ENCODE measurements around the gene SCNN1B. TPM values are rescaled to one million over a fixed set of nuclear protein-coding genes. Genes with fewer than 3 reads are reported as not detected.
"Not testable (repeated sequence)": the region's sequence is repeated elsewhere in the genome, so short reads cannot be mapped to it uniquely, and the experiment has no call there.

Gene SCNN1B
- not detected for total RNA-seq
- not detected for polyA plus RNA-seq (2013, experiment 1 of 2)
- 0.58 TPM for polyA plus RNA-seq (2013, experiment 2 of 2)
- long read RNA-seq, experiment 1, result 0 reads
- long read RNA-seq, experiment 2, result 0 reads
- long read RNA-seq, experiment 3, result 0 reads
- long read RNA-seq, experiment 4, result 0 reads

- H3K4me3 ChIP-seq (ENCODE audit: low read length), result peak within 1 kb of the TSS; percentile 77
- Mint-ChIP-seq H3K4me3 (peak within 1 kb of the TSS; percentile 69), H3K4me1 (peaks cover 6% of the 10 kb centered on the region), H3K36me3 (ENCODE audit: low read depth) (no peaks in the 10 kb centered on the region), H3K27ac (no peak within 1 kb of the TSS), H3K9me3 (no peaks in the 10 kb centered on the region), H3K27me3 (ENCODE audit: insufficient read depth) (peaks cover 53% of the 10 kb centered on the region)
- TF ChIP-seq CTCF (conservative IDR thresholded peaks at IDR 0.05), result no peak
- no peak within 1 kb of the TSS for H3K27ac ChIP-seq (ENCODE audit: low read depth, low read length)
- no peaks in the 10 kb centered on the region for H3K4me1 ChIP-seq (ENCODE audit: control insufficient read depth, insufficient read depth, low read length)
- 3 to 9% methylated on average over 16 to 81 of the region's 81 CpGs for WGBS, 2 experiments (ENCODE audit: insufficient coverage in 1 of 2, insufficient read length in 1 of 2)
- H3K36me3 ChIP-seq (ENCODE audit: control insufficient read depth, insufficient read depth, low read length), result no peaks in the 10 kb centered on the region
- H3K9ac ChIP-seq (ENCODE audit: extremely low read depth, low read length, poor library complexity, severe bottlenecking), result no peak within 1 kb of the TSS
- peaks cover 49% of the 10 kb centered on the region for H3K27me3 ChIP-seq (ENCODE audit: control insufficient read depth, insufficient read depth, low read length, poor library complexity, severe bottlenecking)
- H3K9me3 ChIP-seq (ENCODE audit: control insufficient read depth, low read length), result no peaks in the 10 kb centered on the region
- DNase-seq, result peak; percentile 78
Measured at GRCh38 chr16:23302045-23302956, at the start of gene SCNN1B. TSS of gene SCNN1B (plus strand) at chr16:23302302. CDS start at chr16:23348600, 46,298 bp downstream.

- H3K4me3 ChIP-seq (ENCODE audit: low read length), result no peak overlapping the region
- no peaks in the 10 kb centered on the region for H3K36me3 ChIP-seq (ENCODE audit: control insufficient read depth, insufficient read depth, low read length)
- no peak overlapping the region for H3K27ac Mint-ChIP-seq
- no peak overlapping the region for H3K27ac ChIP-seq (ENCODE audit: low read depth, low read length)
- H3K4me1 Mint-ChIP-seq, result no peaks in the 10 kb centered on the region
- WGBS, 2 experiments (ENCODE audit: insufficient coverage in 1 of 2, insufficient read length in 1 of 2), result 92 to 94% methylated on average over 4 to 5 of the region's 5 CpGs
- DNase-seq, result no peak
- no peak overlapping the region for H3K9ac ChIP-seq (ENCODE audit: extremely low read depth, low read length, poor library complexity, severe bottlenecking)
- TF ChIP-seq CTCF (conservative IDR thresholded peaks at IDR 0.05), result no peak
- no peaks in the 10 kb centered on the region for H3K27me3 Mint-ChIP-seq (ENCODE audit: insufficient read depth)
- no peaks in the 10 kb centered on the region for H3K4me1 ChIP-seq (ENCODE audit: control insufficient read depth, insufficient read depth, low read length)
- no peak overlapping the region for H3K4me3 Mint-ChIP-seq
- no peaks in the 10 kb centered on the region for H3K27me3 ChIP-seq (ENCODE audit: control insufficient read depth, insufficient read depth, low read length, poor library complexity, severe bottlenecking)
- no peaks in the 10 kb centered on the region for H3K9me3 ChIP-seq (ENCODE audit: control insufficient read depth, low read length)
- no peaks in the 10 kb centered on the region for H3K36me3 Mint-ChIP-seq (ENCODE audit: low read depth)
- peaks cover 12% of the 10 kb centered on the region for H3K9me3 Mint-ChIP-seq
Measured at GRCh38 chr16:23252310-23252709, 49.8 kb upstream of the SCNN1B start.

- not testable (repeated sequence) for H3K4me1 Mint-ChIP-seq; H3K36me3 ChIP-seq (ENCODE audit: control insufficient read depth, insufficient read depth, low read length); H3K36me3 Mint-ChIP-seq (ENCODE audit: low read depth); H3K4me3 ChIP-seq (ENCODE audit: low read length); H3K9ac ChIP-seq (ENCODE audit: extremely low read depth, low read length, poor library complexity, severe bottlenecking); DNase-seq; H3K27me3 ChIP-seq (ENCODE audit: control insufficient read depth, insufficient read depth, low read length, poor library complexity, severe bottlenecking); H3K4me3 Mint-ChIP-seq; H3K27ac ChIP-seq (ENCODE audit: low read depth, low read length); H3K4me1 ChIP-seq (ENCODE audit: control insufficient read depth, insufficient read depth, low read length); H3K27me3 Mint-ChIP-seq (ENCODE audit: insufficient read depth); H3K9me3 ChIP-seq (ENCODE audit: control insufficient read depth, low read length); H3K27ac Mint-ChIP-seq
- peaks cover 12% of the 10 kb centered on the region for H3K9me3 Mint-ChIP-seq
- WGBS, 2 experiments (ENCODE audit: insufficient coverage in 1 of 2, insufficient read length in 1 of 2), result no CpG with 5 or more reads among the region's 1 CpG
Measured at GRCh38 chr16:23253650-23254049, 48.5 kb upstream of the SCNN1B start.
